CD4-positive, alpha-beta T cell treated with Interleukin-4 for 4 hours (primary cell): ENCODE measurements around the gene ATF5.
"Not testable (repeated sequence)": the region's sequence is repeated elsewhere in the genome, so short reads cannot be mapped to it uniquely, and the experiment has no call there.

Experiments
- DNase-seq: peaks from one replicate; pipeline ENCODE4 v3.0.0-alpha.2; 2020

ATF5 gene

DNA sequence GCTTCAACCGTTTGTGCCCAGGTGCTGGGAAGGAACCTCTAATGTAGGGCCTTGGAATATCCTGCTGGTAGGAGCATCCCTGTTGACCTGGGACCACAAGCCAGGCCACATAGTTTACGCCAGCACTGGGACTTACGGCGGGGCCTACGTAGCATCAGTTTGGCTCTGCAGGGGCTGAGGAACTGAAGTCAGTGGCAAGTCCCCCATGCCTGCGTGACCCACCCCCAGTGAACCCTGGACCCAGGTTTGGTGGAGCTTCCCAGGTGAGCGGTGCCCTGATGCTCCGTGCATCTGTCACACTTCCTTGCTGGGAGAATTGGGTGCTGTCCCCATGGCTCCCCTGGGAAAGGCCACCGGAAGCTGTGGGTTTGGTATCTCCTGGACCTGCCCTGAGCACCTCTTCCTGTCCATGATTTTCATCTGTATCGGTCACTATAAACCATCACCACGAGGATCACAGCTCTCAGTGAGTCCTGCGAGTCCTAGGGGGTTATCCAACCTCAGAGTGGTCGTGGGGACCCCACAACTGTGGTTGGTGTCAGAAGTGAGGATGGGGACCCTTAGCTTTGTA lies 22.0 kb downstream of the ATF5 start:
- DNase-seq, result no peak

- DNase-seq, result no peak
These were observed 22.9 kb downstream of the ATF5 start for GRCh38 chr19:49951806-49952478.

- DNase-seq, result no peak
These were observed 23.5 kb downstream of the ATF5 start for GRCh38 chr19:49952479-49952836.

GRCh38 chr19:49952906-49953305 lies 23.9 kb downstream of the ATF5 start:
- DNase-seq, result no peak

- peak; percentile 8 for DNase-seq
These were observed 24.4 kb downstream of the ATF5 start for GRCh38 chr19:49953416-49953815.

DNA sequence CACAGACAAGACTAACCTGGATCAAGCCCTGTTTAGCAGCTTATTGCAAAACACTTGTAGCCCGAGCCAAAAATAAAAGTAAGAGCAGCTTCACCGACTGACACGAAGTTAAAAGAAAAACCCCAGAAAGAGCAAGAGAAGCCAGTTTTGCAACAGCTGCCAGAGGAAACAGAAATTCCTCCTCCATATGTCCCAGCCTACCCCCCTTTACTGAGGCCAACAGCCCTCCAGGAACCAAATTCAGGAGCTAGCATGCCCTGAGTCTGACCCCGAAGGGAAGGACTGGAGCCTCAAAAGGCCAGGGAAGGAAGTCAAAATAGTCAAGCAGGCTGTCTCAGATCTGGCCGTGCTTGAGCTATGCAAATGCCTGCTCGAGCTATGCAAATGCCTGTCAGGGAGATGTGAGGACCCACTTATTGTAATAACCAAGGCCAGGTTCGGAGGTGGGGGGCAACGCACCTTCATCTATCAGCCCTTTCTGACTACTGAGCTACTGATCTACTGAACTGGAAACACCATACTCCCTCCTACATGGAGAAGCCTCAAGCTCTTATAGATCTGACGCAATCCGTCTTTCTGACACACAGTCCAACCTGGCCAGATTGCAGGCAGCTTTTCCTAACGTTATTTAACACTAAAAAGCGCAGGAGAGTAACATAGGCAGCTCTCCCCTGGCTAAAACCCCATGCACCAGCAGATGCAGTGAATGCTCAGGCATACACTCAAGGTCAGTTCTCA lies 25.3 kb downstream of the ATF5 start:
- DNase-seq, result no peak

DNA sequence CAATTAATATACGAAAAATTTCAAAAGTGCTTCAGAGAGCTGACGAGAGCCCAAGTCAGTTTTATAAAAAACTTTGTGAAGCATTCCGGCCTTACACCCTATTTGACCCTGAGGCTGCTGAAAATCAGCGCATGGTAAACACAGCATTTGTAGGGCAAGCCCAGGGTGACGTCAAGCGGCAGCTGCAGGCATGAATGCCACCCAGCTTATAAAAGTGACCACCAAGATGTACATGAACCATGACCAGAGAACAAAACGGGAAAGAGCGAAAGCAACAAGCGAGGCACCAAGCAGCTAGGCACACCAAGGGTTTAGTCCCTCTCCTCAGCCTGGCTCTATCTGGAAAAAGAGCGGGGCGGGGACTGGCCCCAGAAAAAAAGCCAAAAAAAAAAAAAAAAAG lies 25.9 kb downstream of the ATF5 start:
- DNase-seq, result no peak

GRCh38 chr19:49956115-49956495 lies 27.1 kb downstream of the ATF5 start:
- DNase-seq, result no peak

- DNase-seq, result no peak
These were observed 28.4 kb downstream of the ATF5 start for GRCh38 chr19:49957262-49957915.

DNA sequence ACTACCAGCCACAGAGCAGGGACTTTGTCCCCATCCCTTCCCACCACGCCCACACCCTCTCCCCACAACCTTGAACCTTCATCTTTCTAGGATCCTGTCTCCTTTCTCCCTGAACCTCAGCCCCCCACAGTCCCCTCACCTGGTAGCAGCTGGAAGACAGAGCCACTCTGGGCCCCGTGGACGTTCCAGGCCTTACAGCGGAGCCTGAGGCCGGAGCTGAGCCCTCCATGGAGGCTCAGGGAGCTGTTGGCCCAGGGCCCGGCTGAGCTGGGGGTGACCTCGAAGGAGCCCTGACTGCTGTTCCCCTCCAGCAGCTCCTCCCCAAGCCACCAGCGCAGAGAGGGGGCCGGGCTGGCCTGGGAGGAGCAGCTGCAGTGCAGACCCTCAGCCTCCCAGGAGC lies 29.1 kb downstream of the ATF5 start:
- DNase-seq, result not testable (repeated sequence)

DNA sequence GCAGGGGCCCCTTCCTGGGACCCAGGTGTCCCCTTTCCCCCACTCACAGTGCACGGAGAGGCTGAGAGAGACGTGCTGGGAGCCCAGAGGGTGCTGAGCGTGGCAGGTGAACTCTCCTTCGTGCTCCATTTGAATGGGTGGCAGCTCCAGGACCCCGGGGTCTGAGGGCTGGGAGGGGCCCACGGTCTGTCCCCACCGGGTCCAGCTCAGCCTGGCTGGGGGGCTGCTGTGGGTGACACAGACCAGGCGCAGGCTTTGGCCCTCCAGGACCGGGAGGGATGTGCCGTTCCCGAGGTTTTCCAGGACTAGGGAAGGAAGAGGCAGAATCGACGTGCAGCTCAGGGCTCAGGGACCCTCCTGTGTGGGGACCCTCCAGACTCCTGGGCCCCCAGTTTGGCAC lies 29.6 kb downstream of the ATF5 start:
- DNase-seq, result not testable (repeated sequence)

DNA sequence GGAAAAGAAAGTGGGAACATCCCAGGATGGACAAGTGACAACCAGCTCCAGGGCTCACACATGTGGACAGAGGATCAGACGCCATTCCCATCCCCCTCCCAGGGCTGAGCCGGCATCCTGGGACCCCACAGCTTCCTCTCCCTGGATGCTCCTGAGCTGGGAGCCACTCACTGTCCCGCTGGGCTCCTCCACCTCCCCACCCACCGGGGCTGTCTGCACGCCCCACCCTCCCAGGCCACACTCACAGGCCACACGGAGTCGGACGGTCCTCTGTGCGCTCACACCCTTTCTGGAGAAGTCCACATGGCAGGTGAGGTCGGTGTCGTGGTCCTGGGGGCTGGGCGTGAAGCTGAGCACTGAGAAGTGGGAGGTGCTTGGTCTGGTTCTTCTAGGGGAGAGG lies 30.9 kb downstream of the ATF5 start:
- DNase-seq, result not testable (repeated sequence)

- not testable (repeated sequence) for DNase-seq
These were observed 32.0 kb downstream of the ATF5 start, which contains the start of gene SIGLEC11 for GRCh38 chr19:49960980-49961379. Gene SIGLEC11, minus strand, starts transcription at chr19:49961172. Its CDS starts 91 bp downstream, at chr19:49961081.

- DNase-seq, result no peak
These were observed 39.4 kb downstream of the ATF5 start for GRCh38 chr19:49968279-49968922.

DNA sequence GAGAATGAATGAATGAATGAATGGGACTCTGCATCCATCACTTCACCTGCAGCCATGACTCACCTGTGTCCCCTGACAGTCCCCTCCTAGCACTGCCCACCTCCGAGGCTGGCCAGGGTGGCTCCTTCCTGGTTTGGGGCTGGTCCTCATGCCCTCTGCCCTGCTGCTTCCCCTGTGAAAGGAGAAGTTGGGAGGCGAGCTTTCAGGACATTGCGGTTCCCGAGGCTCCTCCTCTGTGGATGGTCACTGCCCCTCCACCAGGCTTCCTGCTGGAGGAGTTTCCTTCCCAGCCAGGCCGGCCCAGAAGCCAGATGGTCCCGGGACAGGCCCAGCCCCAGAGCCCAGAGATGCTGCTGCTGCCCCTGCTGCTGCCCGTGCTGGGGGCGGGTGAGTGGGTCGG lies 40.4 kb downstream of the ATF5 start:
- not testable (repeated sequence) for DNase-seq

DNA sequence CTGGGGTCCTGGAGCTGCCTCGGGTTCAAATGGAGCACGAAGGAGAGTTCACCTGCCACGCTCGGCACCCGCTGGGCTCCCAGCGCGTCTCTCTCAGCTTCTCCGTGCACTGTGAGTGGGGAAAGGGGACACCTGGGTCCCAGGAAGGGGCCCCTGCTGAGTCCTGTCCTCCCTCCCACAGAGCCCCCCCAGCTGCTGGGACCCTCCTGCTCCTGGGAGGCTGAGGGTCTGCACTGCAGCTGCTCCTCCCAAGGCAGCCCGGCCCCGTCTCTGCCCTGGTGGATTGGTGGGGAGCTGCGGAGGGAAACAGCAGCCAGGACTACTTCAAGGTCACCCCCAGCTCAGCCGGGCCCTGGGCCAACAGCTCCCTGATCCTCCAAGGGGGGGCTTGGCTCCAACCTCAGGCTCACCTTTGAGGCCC lies 43.0 kb downstream of the ATF5 start:
- no peak for DNase-seq

GRCh38 chr19:49972841-49973240 lies 43.8 kb downstream of the ATF5 start:
- DNase-seq, result no peak

DNA sequence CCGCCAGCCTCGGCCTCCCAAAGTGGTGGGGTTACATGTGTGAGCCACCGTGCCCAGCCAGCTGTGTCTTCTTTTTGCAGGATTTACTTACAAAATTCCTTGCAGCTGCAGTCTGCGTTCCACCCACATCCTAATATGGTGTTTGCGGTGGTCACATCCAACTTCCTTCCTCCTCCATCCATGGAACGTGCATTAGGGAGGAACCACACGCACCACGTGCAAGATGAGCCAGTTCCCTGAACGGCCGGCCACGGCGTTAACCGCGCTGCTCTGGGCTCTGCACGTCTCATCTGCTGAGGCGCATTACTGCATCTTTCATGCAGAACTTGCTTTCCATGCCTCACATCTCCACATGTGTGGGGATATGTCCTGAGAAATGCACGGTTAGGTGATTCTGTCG lies 45.0 kb downstream of the ATF5 start:
- DNase-seq, result no peak

- DNase-seq, result no peak
These were observed 46.0 kb downstream of the ATF5 start for GRCh38 chr19:49975051-49975450.

GRCh38 chr19:49976496-49976895 lies 47.5 kb downstream of the ATF5 start:
- no peak for DNase-seq

- DNase-seq, result no peak
These were observed 48.1 kb downstream of the ATF5 start for GRCh38 chr19:49977076-49977475.

GRCh38 chr19:49977881-49978280 lies 48.9 kb downstream of the ATF5 start:
- DNase-seq, result no peak

GRCh38 chr19:49978324-49978723 lies 49.3 kb downstream of the ATF5 start:
- DNase-seq, result no peak
